DMS53 (cell line): ENCODE measurements around the gene ADIPOR2.
A peak's percentile ranks its signal among the peaks of the same experiment; 100 is the strongest.

Experiments
- DNase-seq: peaks from one replicate; lab custom pipeline; 2025; lab: John Stamatoyannopoulos, UW

ADIPOR2 gene

GRCh38 chr12:1799051-1799881 is 108.4 kb downstream of the ADIPOR2 start:
- DNase-seq, result peak; percentile 54

DNA sequence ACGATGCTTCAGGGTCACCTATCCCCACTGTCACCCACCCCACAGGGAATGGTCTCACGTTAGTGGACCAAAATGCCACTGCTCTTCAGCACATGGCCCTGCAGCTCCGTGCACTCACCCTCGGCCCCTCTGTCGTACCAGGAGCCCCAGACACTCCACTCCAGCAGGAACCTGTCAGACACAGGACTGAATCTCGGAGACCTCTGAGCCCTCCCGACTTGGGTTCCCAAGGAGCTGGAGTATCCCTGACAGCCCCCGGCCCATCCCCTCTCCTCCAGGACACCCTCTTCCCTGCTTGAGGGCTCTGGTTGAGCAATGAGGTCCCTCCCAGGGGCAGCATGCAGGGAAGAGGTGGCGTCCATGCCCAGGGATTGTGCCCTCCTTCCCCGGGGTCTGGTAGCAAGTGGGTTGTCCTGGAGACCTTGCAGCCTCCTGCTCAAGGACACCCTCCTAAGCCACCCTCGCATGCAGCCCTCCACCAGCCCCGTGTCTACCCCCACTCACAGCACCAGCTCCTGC is 109.1 kb downstream of the ADIPOR2 start:
- DNase-seq, result no peak

DNA sequence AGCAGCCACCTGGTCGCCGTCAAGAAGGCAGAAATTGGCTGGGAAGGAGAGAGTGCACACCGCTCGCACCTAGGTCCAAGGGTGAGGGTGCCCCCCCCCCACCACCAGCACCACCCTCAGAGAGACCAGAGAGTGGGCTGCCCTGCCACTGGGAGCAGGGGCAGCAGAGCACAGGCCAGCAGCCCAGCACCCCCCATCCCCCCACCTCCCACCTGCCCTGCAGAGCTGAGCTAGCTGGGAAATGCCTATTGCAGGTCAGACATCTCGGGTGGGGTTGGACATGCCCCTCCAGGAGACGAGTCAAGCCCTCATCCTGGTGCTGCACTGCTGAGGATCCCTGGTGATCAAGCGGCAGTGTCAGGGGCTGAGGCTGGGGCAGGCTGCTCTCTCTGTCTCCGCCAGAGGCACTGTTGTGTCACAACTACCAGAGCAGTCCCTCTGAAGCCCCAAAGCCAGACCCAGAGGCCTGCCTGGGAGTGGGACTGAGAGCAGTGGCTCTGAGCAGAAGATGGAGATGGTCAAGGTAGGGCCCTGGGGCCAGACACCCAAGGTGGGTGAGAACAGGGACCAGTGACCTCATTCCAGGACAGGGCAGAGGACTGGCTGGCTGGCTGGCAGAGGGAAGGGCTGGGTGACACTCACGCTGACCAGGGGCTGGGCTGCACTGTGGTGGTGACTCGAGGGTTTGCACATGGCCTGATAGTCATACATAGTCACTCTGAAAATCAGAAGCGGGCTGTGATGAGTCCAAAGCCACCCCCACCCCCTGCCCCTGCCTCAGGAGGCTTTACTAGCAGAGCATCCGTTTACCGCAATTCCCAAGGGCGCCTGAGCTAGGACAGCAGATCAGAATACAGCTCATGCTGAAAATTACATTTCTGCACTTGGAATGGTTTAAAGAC is 109.8 kb downstream of the ADIPOR2 start:
- DNase-seq, result peak; percentile 73

DNA sequence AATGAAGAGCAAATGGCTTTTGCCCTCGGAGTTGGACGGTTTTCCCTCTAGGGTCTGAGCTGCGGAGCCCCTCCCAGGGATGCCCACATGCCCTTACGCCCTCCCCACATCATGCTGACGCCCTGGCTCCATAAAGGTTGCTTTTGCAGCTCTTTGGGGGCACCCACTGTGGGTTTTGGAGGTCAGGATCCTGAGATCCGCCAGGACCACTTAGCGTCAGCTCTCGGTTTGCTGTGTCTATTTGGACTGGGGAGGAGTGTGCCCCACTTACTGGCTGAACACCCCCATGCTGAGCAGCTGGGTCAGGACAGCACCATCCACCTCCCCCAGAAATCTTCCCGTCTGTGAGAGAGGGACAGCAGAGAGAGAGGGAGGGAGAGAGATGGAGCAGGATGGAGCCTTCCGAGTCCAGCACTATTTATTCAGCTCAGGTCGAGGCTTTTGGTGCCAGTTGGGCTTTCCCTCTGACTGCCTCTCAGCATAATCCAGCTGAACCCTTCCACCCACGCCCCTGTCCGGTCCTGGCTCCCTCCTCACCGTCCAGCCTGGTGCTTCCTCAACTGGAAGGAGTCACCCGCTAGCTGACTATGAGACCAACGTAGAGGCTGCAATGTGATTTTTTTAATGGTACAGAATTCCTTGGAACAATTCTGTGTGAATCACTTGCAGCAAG is 110.6 kb downstream of the ADIPOR2 start:
- DNase-seq, result no peak

DNA sequence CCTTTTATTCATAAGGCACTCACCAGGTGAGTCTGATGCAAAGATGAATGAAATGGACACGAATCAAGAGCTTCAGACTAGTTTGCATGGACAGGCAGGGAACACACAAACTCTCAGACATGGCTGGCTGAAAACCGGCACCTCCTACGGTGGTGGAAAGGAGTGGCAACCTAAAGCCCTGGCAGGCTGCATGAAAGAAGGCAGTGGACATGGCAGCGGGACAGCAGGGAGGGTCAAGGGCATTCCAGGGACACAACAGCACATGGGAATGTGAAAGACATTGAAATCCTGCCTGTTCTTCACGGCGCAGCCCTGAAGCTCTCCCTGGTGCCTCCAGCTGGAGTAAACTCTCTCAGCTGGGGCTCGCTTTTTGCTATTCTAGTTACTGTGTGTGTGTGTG is 112.9 kb downstream of the ADIPOR2 start:
- no peak for DNase-seq

DNA sequence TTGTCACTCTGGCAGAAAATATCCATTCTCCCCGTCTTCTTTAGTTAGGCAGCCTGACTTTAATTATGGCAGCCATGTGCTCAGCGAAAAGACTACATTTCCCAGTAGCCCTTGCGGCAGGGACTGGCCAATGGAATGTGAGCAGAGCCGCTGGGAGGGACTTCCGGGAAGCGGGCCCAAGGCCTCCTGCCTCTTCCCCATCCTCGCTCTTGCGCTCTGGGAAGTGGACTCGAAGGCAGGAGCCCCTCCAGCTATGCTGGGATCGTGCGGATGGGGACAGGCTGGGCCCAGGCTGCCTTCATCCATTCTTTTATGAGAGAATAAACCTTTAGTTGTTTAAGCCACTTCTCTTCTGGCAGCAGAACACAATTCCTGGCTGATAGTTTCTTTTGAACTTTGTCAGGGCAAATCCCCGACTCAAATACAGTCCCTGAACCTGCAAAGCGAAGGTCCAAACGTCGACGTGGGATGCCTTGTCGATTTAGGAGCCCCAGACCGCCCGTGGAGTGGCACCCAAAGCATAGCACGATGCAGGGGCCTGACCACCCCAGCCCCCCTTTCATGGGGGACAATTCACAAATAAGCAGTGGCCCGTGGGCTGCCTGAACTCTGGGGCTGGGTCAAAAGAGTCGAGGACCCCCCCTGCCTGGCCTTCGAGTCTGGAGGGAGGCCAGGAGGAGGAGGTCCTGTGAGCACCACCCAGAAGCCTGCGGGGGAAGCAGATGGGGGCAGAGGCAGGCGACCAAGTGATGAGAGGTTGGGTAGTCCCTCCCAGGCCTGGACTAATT is 113.9 kb downstream of the ADIPOR2 start:
- DNase-seq, result peak; percentile 98

- DNase-seq, result no peak
Observed at GRCh38 chr12:1805441-1806081, 114.7 kb downstream of the ADIPOR2 start.

GRCh38 chr12:1806301-1807086 is 115.6 kb downstream of the ADIPOR2 start:
- DNase-seq, result no peak

DNA sequence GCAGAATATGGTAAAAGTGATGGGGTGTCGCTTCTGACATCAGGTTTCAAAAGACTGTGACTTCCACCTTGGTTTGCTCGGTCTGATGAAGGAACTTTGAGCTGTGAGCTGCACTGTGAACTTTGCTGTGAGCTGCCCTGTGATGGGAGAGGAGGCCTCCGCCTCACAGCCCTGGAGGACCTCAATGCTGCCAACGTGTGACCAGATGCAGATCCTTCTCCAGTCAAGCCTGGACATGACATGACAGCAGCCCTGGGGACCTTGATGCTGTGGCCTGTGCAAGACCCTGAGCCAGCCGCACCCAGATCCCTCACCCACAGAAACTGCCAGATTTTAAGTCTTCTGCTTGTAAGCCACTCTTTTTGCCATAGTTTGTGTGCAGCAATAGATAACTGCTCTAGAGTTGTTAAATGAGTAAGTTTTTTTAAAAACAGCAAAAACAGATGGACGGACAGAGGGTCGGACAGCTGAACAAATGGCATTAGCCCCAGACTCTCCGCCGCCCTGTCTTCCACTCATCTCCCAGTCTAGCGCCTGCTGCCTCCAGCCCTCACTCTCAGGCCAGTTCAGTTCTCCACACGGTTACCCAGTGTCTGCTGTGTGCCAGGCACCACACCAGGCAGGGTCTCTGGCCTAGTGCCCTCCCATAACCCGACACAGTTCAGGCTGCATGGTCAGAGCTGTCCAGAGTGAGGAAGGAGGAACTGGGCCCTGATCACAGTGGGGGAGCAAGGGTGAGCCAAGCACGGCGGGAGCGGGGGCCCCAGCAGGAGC is 116.4 kb downstream of the ADIPOR2 start:
- DNase-seq, result no peak

DNA sequence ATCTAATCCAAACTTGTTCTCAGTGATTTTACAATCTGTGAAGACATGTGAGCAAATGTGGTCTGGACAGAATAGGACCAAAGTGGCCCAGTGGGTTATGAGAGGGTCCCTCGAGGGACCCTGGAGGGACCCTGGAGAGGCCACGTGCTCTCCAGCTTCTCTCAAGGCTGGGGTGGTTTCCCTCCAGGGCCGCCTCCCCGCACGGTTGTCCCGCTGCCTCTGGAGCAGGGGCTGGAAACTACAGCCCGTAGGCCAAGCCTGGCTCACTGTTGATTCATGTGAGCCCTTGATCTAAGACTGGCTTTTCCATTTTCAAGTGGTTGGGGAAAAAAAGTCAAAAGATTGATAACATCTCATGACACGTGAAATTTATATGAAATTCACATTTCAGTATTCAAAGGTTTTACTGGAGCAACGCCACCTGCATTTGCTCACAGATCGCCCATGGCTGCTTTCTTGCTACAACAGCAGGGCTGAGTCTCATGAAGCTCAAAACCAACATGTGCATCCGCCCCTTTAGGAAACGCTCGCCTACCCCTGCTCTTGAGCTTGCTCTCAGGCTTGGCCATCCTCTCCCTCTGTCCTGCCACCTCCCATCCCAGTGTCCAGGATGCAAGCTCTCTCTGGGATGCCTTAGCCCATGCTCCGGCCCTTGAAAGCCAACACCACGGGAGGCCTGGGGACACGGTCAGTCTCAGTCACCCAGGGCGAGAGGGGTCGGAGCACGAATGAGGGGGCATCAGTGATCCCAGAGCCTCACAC is 117.3 kb downstream of the ADIPOR2 start:
- no peak for DNase-seq

DNA sequence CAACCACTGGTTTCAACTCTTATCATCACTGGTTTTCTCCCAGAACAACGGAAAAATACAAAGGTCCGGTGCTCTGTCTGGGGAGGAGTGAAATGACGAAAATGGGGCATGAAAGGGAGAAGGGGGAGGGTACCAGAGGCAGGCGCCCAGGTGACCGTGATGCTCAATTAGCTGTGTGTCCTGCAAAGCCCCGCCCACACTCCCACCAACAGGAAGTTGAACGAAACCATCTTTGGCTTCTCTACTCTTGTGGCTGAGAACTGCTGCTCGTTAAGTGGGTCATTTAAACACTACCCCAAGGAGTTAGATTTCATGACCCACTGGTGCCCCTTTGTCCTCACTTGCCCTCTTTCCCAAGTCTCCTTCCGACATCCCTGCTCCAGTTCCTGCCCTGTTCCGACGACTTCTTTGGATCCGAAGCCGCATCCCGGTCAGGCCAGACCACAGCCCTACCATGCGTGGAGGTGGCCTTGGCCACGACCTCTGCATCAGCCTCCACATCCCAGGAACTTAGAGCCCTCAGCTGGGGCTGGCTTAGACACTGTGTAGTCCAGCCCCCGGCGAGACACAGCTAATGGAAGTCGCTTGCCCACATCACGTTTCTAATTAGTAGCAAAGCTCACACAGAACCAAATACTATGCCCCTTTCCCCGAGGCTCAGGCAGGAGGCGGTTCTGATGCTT is 118.1 kb downstream of the ADIPOR2 start:
- no peak for DNase-seq

- no peak for DNase-seq
Observed at GRCh38 chr12:1809591-1810190, 118.8 kb downstream of the ADIPOR2 start.

DNA sequence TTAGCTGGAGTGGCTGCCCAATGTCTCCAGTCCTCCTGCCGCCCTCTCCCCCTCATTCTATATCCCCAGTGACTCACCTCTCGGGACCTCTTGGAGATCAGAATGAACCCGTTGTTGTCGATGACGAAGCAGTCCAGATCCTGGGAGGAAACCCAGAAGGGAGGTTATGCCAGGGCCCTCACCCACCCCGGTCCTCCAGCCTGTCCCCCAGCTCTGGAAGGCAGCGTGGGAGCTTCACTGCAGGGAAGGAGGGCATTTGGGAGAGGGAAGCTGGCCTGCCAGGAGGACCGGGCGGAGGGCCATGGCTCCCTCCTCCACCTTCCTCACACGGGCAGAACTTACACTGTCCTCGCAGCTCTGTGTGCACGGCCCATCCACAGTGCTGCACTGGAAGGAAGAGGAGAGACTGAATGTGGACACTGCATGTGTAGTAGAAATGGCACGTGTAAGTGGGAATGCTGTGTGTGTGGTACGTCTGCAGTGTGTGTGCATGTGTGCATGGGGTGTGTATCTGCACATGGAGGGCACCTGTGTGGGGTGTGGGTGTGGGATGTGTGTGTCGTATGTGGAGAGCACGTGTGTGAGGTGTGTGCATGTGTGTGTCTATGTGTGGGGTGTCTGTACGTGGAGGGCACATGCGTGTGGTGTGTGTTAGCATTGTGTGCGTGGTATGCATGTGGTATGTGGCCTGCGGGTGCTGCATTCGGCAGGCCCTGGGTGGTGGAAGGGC is 119.5 kb downstream of the ADIPOR2 start:
- DNase-seq, result no peak

DNA sequence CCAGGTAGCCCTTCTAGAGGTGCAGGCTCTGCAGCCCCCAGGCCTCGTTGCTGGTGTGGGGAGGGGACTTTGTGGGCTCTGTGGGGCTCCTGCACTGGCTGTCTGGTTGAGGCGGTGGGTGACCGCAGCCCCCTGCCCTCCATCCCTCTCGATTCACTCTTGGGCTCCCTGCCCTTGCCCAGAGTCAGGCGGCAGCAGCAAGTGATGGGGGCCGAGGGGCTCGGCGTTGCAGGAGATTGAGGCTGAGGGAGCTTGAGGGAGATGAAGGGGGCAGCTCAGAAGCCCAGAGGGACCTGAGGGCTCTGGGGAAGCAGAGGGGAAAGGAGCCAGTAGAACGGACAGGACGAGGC is 120.0 kb downstream of the ADIPOR2 start:
- DNase-seq, result no peak

DNA sequence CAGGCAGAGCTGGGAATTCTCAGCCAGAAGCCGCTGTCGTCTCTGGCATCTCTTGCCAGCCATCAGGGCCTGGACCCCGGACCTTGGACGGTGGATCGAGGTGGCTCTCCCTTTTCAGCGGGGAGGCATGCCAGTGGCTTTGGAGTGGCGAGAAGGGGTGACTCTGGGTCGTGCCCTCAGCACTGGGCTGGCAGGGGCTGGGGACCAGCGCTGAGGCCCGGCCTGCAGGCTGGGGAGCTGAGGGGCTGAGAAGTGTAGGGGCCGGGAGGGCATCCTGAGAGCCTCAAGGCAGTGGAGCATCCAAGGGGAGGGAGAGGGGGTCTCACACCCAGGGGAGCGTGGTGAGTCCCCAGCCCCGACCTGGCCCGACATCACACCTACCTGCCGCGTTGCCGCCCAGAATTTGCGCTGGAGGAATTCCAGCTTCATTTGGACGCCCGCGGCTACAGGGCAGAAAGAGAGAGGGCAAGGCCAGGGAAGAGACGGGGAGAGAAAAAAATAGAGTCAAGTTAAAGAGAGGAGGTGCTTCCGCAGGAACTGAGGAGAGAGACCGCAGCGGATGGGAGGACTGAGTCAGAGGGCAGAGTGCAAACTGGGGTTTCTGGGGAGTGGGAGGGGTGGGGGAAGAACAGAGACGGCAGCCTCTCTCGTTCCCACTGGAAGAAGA is 120.5 kb downstream of the ADIPOR2 start:
- no peak for DNase-seq

GRCh38 chr12:1811948-1812291 is 121.0 kb downstream of the ADIPOR2 start:
- DNase-seq, result no peak
